CD4-positive, alpha-beta T cell (primary cell): ENCODE results near the gene SPG21. TPM values are rescaled to one million over a fixed set of nuclear protein-coding genes. Genes with fewer than 3 reads are reported as not detected.

Experiments
- ATAC-seq: fragments of 200-7000 bp; cut with Tn5 transposase; one replicate; pipeline ENCODE4 v1.10.0; 2022; ENCODE audit warnings: mild to moderate bottlenecking; ENCODE audit not compliant: poor library complexity
- CTCF ChIA-PET: fragments of 350-600 bp; sonication (Branson Sonifier 250); formaldehyde crosslinking; loops from one replicate; lab custom pipeline; 2021; ENCODE audit warnings: antibody characterized with exemption, inconsistent platforms; lab: Charles Lee
- POLR2A ChIA-PET: fragments of 350-600 bp; sonication (Branson Sonifier 250); formaldehyde crosslinking; loops from one replicate; lab custom pipeline; 2021; ENCODE audit warnings: antibody characterized with exemption, inconsistent platforms; lab: Charles Lee
- DNase-seq, 14 experiments: peaks; one replicate each; pipeline ENCODE4 v3.0.0-alpha.2; 2013 to 2020; ENCODE audit warnings: mixed read lengths in 2 of 14
- H3K27ac ChIP-seq, 2 donors: one replicate each; pipeline versions ENCODE4 v1.5.1 to v1.7.0; 2013; ENCODE audit warnings: low read length in 2 of 2, low read depth in 1 of 2, mild to moderate bottlenecking in 1 of 2
- H3K27me3 ChIP-seq, 2 experiments: 1 replicate in 1 of 2; 2 replicates in 1 of 2; pipeline versions ENCODE4 v1.6.1 to v1.7.0; 2013; ENCODE audit warnings: low read length in 2 of 2, control low read depth in 1 of 2, mild to moderate bottlenecking in 1 of 2, moderate library complexity in 1 of 2; ENCODE audit not compliant: insufficient read depth in 2 of 2, control insufficient read depth in 1 of 2
- H3K36me3 ChIP-seq: one replicate; pipeline ENCODE4 v1.6.1; 2013; ENCODE audit warnings: low read length, control low read depth; ENCODE audit not compliant: insufficient read depth
- H3K4me1 ChIP-seq: one replicate; pipeline ENCODE4 v1.6.1; 2013; ENCODE audit warnings: low read length, control low read depth; ENCODE audit not compliant: insufficient read depth
- H3K4me3 ChIP-seq: one replicate; pipeline ENCODE4 v1.5.1; 2013; ENCODE audit warnings: mild to moderate bottlenecking, low read length, moderate library complexity
- H3K9me3 ChIP-seq, 2 experiments: 1 replicate in 1 of 2; 2 replicates in 1 of 2; pipeline versions ENCODE4 v1.6.1 to v1.7.0; 2013; ENCODE audit warnings: low read length in 2 of 2, mild to moderate bottlenecking in 2 of 2, control low read depth in 1 of 2, moderate library complexity in 1 of 2; ENCODE audit not compliant: control insufficient read depth in 1 of 2, insufficient read depth in 1 of 2
- H3K27ac Mint-ChIP-seq: one replicate; pipeline ENCODE4 v1.8.0; 2020; ENCODE audit warnings: mixed read lengths
- H3K27me3 Mint-ChIP-seq: one replicate; pipeline ENCODE4 v1.8.0; 2021; ENCODE audit warnings: mixed read lengths
- H3K36me3 Mint-ChIP-seq: one replicate; pipeline ENCODE4 v1.8.0; 2021; ENCODE audit warnings: low read depth, mixed read lengths
- H3K4me1 Mint-ChIP-seq: one replicate; pipeline ENCODE4 v1.8.0; 2021; ENCODE audit warnings: low read depth, mixed read lengths
- H3K4me3 Mint-ChIP-seq: one replicate; pipeline ENCODE4 v1.8.0; 2020; ENCODE audit warnings: mild to moderate bottlenecking, mixed read lengths
- H3K9me3 Mint-ChIP-seq: one replicate; pipeline ENCODE4 v1.8.0; 2020; ENCODE audit warnings: mixed read lengths
- intact Hi-C, 2 experiments: fragments of 100-400 bp; cut with DNase I in 1 of 2; cut with micrococcal nuclease in 1 of 2; formaldehyde crosslinking; loops; one replicate each; pipeline versions ENCODE4 v1.15.1 to v1.9.0; 2023 to 2025; cut with DNase I, micrococcal nuclease
- total RNA-seq, 174 experiments: library from RNA in 2 of 174; stranded (reverse) in 2 of 174; gene quantifications; one replicate each; pipeline ENCODE4 v1.2.3 and lab custom pipeline; 2021 to 2026
- TF ChIP-seq, protein P1 (sequence below): fragments of 200-600 bp; IDR thresholded peaks from one replicate; pipeline ENCODE4 v1.8.0; 2022; ENCODE audit warnings: antibody characterized with exemption, mild to moderate bottlenecking

SPG21 gene
- total RNA-seq, 2 experiments from 2014 or later = 29.4 to 32.7 TPM

DNA sequence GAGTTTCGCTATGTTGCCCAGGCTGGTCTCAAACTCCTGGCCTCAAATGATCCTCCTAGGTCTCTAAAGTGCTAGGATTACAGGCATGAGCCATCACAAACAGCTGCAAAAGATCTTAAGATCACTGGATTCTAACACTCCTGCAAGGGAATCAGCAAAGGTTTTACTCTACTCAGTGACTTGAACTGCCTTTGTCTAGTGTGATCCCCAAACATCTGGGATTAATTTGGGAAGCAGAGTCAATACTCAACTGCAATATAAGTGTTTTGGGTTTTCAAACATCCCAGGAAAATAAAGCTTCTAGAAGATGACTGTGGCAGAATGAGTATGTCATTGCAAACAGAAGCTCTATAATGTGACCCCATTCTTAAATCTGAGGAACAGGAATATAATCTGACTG lies 7.2 kb downstream of the SPG21 start:
- Mint-ChIP-seq H3K27ac (no peak overlapping the region), H3K36me3 (peaks cover 50% of the 10 kb centered on the region), H3K9me3 (no peaks in the 10 kb centered on the region), H3K27me3 (no peaks in the 10 kb centered on the region), H3K4me3 (no peak overlapping the region), H3K4me1 (peaks cover 30% of the 10 kb centered on the region)
- H3K4me3 ChIP-seq = no peak overlapping the region
- no peak overlapping the region for H3K27ac ChIP-seq
- ChIA-PET POLR2A (no interaction called here), CTCF (no interaction called here)
- peaks cover 41% of the 10 kb centered on the region for H3K36me3 ChIP-seq
- no peaks in the 10 kb centered on the region for H3K9me3 ChIP-seq
- H3K4me1 ChIP-seq = peaks cover 7% of the 10 kb centered on the region
- TF ChIP-seq, protein P1, sequence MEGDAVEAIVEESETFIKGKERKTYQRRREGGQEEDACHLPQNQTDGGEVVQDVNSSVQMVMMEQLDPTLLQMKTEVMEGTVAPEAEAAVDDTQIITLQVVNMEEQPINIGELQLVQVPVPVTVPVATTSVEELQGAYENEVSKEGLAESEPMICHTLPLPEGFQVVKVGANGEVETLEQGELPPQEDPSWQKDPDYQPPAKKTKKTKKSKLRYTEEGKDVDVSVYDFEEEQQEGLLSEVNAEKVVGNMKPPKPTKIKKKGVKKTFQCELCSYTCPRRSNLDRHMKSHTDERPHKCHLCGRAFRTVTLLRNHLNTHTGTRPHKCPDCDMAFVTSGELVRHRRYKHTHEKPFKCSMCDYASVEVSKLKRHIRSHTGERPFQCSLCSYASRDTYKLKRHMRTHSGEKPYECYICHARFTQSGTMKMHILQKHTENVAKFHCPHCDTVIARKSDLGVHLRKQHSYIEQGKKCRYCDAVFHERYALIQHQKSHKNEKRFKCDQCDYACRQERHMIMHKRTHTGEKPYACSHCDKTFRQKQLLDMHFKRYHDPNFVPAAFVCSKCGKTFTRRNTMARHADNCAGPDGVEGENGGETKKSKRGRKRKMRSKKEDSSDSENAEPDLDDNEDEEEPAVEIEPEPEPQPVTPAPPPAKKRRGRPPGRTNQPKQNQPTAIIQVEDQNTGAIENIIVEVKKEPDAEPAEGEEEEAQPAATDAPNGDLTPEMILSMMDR = no peak
- intact Hi-C loops = no loop called here
- DNase-seq = no peak
- ATAC-seq = no peak
- no peaks in the 10 kb centered on the region for H3K27me3 ChIP-seq

DNA sequence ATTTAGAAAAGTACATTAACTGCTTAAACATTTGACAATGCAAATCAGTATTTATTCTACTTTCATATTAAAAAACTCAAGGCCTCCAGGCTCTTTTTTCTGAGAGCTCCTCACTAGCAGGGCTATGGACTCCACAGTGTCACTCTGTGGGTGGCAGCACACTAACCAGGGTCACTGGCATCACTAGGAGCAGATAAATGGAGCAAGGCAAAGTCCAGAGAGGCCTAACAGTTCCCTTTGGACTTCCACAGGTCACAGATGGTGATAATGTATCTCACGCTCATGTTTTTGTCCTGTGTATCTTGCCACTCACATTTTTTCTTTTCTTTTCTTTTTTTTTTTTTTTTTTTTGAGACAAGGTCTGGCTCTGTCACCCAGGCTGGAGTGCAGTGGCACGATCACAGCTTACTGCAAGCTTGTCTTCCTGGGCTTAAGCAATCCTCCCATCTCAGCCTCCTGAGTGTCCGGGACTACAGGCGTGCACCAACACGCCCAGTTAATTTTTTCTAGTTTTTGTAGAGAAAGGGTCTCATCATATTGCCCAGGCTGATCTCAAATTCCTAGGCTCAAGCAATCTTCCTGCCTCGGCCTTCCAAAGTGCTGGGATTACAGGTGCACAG lies 7.8 kb downstream of the SPG21 start:
- Mint-ChIP-seq H3K27ac (no peak overlapping the region), H3K4me1 (peaks cover 24% of the 10 kb centered on the region), H3K9me3 (no peaks in the 10 kb centered on the region), H3K4me3 (no peak overlapping the region), H3K27me3 (no peaks in the 10 kb centered on the region), H3K36me3 (peaks cover 53% of the 10 kb centered on the region)
- Histone ChIP-seq H3K4me1 (peaks cover 7% of the 10 kb centered on the region), H3K27me3 (no peaks in the 10 kb centered on the region), H3K4me3 (no peak overlapping the region), H3K36me3 (peaks cover 41% of the 10 kb centered on the region), H3K27ac (no peak overlapping the region), H3K9me3 (no peaks in the 10 kb centered on the region)
- DNase-seq (no peak), ATAC-seq (no peak)
- TF ChIP-seq, protein P1 = no peak
- CTCF ChIA-PET = no interaction called here
- POLR2A ChIA-PET = no interaction called here
- intact Hi-C loops = no loop called here

DNA sequence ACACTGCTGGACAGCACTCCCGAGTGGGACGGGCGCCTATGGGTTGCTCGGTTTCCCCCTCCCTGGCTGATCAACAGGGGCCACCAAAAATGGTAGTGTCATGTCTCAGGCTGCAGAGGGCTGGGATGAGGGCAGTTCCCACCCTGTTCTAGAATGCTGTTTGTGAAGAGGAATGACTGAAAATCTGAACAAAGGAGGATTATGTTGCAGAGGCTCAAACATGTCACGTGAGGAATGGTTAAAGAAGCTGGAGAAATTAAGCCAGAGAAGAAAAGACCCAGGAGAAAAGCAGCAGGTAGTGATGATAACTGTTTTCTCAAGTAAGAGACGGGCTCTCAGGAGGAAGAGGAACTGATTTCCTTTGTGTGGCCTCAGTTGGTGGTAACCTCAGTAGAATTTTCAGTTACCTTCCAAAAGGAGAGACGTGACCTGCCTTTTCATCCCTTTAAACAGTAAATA lies 10.4 kb downstream of the SPG21 start:
- Histone ChIP-seq H3K27me3 (no peaks in the 10 kb centered on the region), H3K27ac (no peak overlapping the region), H3K4me3 (no peak overlapping the region), H3K36me3 (peaks cover 59% of the 10 kb centered on the region), H3K4me1 (no peaks in the 10 kb centered on the region), H3K9me3 (no peaks in the 10 kb centered on the region)
- H3K4me3 Mint-ChIP-seq = no peak overlapping the region
- CTCF ChIA-PET = no interaction called here
- H3K27ac Mint-ChIP-seq = no peak overlapping the region
- DNase-seq (no peak), ATAC-seq (no peak)
- POLR2A ChIA-PET = no interaction called here
- TF ChIP-seq, protein P1 = no peak
- no peaks in the 10 kb centered on the region for H3K9me3 Mint-ChIP-seq
- no peaks in the 10 kb centered on the region for H3K27me3 Mint-ChIP-seq
- intact Hi-C loops = no loop called here
- peaks cover 61% of the 10 kb centered on the region for H3K36me3 Mint-ChIP-seq
- peaks cover 6% of the 10 kb centered on the region for H3K4me1 Mint-ChIP-seq
